IPS-NIHi11 (cell line): ENCODE measurements around the gene GRK3.

ENCODE experiments used
- DNase-seq: peaks from one replicate; pipeline ENCODE4 v3.0.0; 2012; ENCODE audit warnings: mixed read lengths, low spot score

Gene GRK3

GRCh38 chr22:25663654-25664053 lies 99.2 kb downstream of the GRK3 start:
- no peak for DNase-seq

- no peak for DNase-seq
These were observed 101.8 kb downstream of the GRK3 start for GRCh38 chr22:25666308-25666707.

GRCh38 chr22:25668437-25668836 lies 104.0 kb downstream of the GRK3 start:
- DNase-seq = no peak

- no peak for DNase-seq
These were observed 105.0 kb downstream of the GRK3 start for GRCh38 chr22:25669253-25670069.

- no peak for DNase-seq
These were observed 105.6 kb downstream of the GRK3 start for GRCh38 chr22:25670070-25670461.

- DNase-seq = no peak
These were observed 108.0 kb downstream of the GRK3 start for GRCh38 chr22:25672289-25673084.

- no peak for DNase-seq
These were observed 109.2 kb downstream of the GRK3 start for GRCh38 chr22:25673713-25674112.

GRCh38 chr22:25677631-25678030 lies 113.2 kb downstream of the GRK3 start:
- DNase-seq = no peak

GRCh38 chr22:25680051-25680450 lies 115.6 kb downstream of the GRK3 start:
- DNase-seq = no peak

- no peak for DNase-seq
These were observed 116.5 kb downstream of the GRK3 start for GRCh38 chr22:25680956-25681355.

GRCh38 chr22:25682109-25682508 lies 117.6 kb downstream of the GRK3 start:
- no peak for DNase-seq

- no peak for DNase-seq
These were observed 124.2 kb downstream of the GRK3 start for GRCh38 chr22:25688627-25689026.

- DNase-seq = no peak
These were observed 125.2 kb downstream of the GRK3 start for GRCh38 chr22:25689631-25690030.

GRCh38 chr22:25690798-25691197 lies 126.3 kb downstream of the GRK3 start:
- no peak for DNase-seq

GRCh38 chr22:25692397-25693267 lies 128.2 kb downstream of the GRK3 start:
- DNase-seq = no peak

- DNase-seq = no peak
These were observed 128.7 kb downstream of the GRK3 start for GRCh38 chr22:25693268-25693565.

- DNase-seq = no peak
These were observed 129.9 kb downstream of the GRK3 start for GRCh38 chr22:25694196-25694907.

GRCh38 chr22:25695146-25695545 lies 130.7 kb downstream of the GRK3 start:
- DNase-seq = no peak

- no peak for DNase-seq
These were observed 132.3 kb downstream of the GRK3 start for GRCh38 chr22:25696763-25697162.

GRCh38 chr22:25697181-25697664 lies 132.7 kb downstream of the GRK3 start:
- DNase-seq = no peak

GRCh38 chr22:25697978-25698377 lies 133.5 kb downstream of the GRK3 start:
- DNase-seq = no peak

- no peak for DNase-seq
These were observed 134.0 kb downstream of the GRK3 start for GRCh38 chr22:25698461-25698860.
